Mucosa of gallbladder (tissue), 1 donor: ENCODE data around the gene GJB1. TPM values are rescaled to one million over a fixed set of nuclear protein-coding genes. Genes with fewer than 3 reads are reported as not detected.
"Not testable (repeated sequence)": the region's sequence is repeated elsewhere in the genome, so short reads cannot be mapped to it uniquely, and the experiment has no call there.

Experiments used
- DNase-seq: peaks from one replicate; pipeline ENCODE4 v3.0.0-alpha.2; 2020; ENCODE audit warnings: low spot score
- total RNA-seq: library from RNA; stranded (reverse); gene quantifications from one replicate; pipeline ENCODE4 v1.2.1, GENCODE V29; 2021
- donor health status: DM: no; HTN: no; CAD: no.

Gene GJB1
- 228 TPM for total RNA-seq

DNA sequence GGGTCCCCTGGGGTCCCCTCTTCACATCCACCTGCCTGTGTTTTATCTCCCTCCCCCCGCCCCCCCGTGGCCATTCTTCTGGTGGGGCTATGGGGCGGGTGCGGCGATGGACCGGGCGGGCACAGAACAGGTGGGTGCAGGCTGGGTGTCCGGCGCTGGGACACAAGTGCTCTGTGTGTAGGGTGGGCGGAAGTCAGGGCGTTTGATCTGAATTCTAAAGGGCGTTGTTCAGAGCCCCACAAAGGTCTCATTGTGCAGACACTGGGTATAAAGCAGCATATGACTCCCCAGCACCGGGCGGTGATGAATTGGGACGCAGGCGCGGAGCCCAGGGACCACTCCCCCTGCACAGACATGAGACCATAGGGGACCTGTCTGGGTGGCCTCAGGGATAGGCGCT, at the start of gene GJB1:
Gene GJB1 (plus strand): TSS at position 296 of the 400 bp plus-strand sequence. CDS start 484 bp downstream, outside the sequence.
- no peak for DNase-seq

DNA sequence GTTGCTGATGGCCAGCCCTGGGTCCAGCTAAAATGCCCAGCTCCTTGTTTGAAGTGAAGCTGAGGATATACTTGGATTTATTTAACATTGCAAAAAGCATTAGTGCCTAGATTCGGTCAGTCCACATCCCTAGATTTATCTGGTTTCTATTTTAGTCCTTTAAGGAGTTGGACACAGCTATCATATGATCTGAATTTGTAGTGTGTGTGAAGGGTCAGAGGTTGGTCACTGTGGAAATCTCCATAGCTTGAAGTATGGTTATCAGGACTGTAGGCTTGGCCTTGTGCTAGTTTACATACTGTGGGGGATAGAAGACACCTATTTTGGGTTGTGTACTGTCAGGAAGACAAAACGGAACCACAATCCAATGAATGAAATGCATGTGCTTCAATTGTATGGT, 49.6 kb upstream of the GJB1 start:
- no peak for DNase-seq

DNA sequence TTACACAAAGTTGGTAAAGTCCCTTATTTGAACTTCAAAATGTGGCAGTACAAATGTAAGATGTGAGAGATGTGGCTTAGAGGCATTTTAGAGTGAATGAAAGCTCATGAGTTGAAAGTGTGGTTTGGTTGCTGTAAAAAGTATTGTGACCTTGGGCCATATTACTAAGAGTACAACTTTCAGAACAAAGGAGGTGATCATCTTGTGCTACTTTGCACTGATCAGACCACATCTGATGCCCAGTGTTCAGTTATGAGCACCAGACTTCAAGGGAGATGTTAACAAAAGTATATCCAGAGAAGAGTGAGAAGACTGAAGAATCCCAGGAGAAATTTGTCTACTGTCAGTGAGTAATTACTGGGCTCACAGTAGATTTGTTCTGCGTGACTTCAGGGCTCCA, 48.2 kb upstream of the GJB1 start:
- DNase-seq = no peak

DNA sequence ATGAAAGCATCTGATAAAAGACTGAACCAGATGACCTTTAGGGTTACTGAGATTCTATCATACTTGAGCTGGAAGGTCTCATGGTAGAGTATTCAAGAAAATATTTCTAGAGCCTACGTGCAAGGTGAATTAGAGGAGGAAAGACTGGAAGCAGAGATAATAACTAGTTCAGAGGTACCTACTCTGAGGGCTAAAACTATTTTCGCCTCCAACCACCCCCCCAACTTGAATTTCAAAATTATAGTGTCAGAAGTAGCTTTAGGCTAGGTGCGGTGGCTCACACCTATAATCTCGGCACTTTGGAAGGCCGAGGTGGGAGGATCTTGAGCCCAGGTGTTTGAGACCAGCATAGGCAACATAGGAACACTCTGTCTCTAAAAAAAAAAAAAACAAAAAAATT, 47.5 kb upstream of the GJB1 start:
- DNase-seq = no peak

DNA sequence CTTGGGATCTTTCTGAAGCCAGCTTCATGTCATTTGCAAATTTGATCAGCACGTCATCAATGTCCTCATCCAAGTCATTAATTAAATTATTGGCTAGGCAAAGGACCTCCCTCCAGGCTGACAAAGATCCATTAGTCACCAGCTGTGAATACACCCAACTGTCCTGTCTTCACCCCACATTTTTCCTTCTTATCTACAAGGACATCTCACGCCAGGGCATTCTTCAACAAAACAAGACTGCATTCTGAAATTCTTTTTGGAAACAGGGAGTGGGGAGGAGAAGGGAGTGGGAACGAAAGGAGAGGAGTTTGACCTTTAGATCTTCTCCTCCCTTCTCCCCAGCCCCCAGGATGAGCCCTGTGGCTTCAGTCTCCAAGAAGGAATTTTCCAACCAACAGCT, 45.7 kb upstream of the GJB1 start:
- no peak for DNase-seq

DNA sequence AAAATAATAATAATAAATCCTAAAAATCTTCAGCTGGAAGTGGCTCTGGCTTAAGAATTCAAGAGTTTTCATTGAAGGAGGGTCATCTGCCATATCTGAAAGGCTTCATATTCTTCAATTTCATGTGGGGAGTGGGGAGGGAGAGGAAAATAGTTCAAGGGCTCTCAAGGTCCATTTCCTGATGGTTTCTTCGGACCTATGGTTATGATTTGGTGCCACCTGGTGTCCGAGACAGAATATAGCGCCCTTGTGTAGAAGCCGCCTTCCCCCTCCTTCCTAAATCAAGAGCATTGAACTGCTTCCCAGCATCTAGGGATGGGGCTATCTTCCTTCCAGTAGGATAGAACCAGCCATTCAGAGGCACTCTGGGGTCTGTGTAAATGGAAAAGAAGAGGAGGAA, 44.1 kb upstream of the GJB1 start:
- DNase-seq = peak; percentile 63

DNA sequence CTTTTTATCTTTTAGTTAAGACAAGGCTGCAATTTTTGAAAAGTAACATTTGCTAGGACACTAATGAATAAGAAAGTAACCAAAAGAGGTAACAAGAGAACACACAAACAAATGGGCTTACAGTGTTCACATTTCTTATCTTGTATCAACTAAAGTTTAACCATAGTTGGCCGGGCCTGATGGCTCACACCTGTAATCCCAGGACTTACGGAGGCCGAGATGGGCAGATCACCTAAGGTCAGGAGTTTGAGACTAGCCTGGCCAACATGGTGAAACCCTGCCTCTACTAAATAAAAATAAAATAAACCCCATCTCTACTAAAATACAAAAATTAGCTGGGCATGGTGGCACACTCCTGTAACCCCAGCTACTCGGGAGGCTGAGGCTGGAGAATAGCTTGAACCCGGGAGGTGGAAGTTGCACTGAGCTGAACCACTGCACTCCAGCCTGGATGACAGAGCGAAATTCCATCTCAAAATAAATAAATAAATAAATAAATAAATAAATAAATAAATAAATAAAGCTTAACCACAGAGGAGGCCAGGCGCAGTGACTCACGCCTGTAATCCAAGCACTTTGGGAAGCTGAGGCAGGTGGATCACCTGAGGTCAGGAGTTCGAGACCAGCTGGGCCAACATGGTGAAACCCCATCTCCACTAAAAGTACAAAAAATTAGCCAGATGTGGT, 42.3 kb upstream of the GJB1 start:
- DNase-seq = not testable (repeated sequence)

DNA sequence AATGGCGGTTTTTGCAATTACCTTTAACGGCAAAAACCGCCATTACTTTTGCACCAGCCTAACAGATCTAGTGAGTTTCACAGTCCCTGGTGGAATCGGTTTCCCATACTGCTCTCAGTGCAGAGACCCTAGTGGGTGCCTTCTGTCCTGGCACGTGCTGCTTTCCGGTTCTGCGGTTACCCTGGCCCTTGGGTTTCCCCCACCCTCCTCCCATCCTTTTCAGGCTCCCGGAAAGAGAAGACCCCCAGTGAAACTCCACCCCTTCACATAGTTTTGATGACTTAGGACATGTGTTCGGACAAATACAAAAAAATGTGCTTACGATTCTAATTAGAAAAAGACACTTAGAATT, 41.5 kb upstream of the GJB1 start:
- DNase-seq = no peak

DNA sequence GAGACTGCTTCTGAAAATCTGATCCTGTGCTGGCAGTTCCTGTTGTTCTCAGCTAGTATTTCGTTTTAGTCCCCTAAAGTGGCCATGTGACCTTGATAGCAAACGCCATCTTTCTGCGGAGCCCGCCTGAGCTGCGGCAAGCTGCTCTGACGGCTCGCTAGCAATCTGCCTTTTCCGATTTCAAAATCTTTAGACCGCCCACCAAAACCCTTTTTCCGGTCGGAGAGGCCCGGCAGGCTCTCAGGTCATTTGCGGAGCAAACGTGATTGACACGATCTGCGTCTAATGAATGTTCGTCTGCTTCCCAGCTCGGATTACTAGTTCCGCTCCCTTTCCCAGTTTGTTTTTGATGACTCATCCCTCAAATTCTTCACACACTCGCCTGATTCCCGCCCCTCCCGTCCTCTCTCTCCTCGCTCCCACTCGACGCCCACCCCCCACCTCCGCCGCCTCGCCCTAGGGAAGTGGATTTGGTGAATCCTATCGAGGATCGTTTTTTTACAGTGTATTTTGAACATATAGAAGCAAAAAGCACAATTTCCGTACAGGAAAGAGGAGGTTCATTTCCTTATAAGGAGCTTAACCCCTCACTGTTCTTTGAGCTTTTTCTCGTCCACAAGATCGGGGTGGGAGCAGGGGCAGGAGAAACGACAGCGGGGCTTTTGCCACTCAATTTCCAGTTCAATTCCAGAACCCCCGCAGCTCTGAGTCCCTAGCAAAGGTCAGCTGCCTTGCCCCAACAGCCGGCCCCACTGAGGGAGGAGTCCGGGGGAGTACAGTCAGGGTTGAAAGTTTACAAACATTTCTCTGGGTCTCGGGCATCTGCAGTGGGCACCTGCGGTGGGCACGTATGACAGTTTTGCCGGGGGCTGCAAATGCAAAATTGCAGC, 40.9 kb upstream of the GJB1 start:
- DNase-seq = peak; percentile 90

DNA sequence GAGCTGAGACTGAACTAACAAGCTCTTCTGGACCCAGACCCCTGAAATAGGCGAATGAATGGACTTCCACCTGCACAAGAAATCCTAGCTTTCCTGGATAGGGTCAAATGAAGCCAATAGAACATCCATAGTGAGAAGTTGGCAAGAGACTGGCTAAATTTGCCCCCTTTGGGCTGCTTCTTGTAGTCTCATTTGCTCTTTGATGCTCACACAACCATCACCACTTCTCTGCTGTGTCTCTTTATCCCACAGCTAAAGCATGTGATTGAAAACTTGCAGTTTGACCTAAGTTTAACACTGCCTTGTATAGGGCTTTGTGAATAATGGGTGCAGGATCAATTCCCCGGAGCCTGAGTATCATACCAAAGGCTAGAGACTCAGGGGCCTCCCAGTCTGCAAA, 40.2 kb upstream of the GJB1 start:
- no peak for DNase-seq

DNA sequence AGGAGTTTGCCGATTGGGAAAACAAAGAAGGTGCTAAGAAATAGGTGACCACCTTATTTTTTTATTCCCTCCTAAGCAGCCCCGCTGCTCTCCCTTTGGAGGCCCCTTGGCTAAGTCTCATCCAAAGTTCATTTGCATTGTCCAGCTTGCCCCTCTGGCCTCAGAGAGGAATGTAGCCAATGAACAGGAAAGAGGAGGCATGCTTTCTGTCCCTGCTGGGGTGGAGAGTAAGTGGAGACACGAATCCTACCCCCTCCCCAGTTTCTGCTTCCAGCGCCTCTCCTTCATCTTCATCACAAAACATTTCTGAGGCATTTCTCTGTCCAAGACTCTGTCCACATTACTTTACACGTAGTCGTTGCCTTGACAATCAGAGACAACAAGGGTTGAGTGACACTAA, 39.7 kb upstream of the GJB1 start:
- DNase-seq = no peak

DNA sequence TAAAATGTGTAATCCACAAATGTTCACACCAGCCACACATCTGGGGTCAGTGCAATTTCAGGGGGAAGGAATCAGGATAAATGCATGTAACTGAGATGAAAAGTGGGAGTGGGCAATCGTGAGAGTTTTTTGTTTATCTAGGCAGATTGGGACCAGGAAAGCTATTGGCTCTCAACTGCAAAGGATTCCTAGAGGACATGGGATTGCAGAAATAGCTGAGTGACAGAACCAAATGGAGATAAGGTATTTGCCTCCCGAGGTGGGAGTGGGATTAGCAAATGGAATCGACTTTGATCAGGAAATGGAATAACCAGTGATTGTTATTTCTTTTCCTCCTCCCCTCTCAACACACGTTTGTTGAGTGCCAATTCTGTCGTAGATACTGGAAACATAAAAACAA, 38.9 kb upstream of the GJB1 start:
- DNase-seq = no peak

DNA sequence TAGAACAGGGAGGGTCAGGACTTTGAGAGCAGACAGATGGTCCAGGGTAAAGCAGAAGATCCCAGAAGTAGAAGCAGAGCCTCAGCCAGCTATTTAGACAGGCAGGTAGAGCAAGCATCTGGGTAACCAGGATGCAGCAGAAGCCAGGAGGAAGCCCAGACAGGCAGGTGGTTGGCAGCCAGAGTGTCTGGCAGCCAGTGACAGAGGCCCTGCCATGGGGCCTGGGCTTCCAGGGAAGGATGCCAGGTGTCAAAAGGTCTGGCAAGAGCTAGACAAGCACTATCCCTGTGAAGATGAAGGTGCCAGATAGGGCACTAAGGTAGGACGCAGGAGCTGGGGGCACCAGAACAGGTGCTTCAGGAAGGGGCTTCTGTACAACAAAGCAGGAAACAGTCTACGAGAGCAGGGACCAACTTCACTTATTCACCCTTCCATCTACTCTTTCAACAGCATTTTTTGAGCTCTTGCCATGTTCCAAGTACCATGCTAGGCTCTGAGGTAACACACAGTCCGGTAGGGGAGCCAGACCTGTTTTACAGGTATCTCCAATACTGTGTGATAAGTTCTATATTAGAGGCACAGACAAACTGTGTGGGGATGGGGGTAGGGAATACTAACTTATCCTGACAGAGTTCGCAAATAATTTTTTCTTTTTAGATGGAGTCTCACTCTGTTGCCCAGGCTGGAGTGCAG, 38.1 kb upstream of the GJB1 start:
- DNase-seq = peak; percentile 21

DNA sequence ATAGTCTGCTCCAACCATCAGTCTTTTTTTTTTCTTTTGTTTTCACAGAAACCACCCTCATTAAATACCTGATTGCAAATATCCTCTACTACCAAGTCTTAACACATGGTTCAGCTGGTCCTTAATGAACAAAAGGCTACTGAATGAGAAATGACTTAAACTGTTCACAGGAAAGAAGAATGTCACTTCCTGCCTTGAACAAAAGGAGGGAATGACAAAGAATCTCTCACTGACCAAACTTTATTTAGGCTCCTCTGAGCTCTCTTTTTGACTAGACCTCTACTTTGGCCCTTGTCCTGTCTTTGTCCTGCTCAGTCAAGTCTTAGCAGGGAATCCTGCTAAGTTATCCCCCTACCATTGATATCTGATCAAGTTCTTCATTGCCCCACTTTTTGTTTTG, 31.8 kb upstream of the GJB1 start:
- DNase-seq = no peak

DNA sequence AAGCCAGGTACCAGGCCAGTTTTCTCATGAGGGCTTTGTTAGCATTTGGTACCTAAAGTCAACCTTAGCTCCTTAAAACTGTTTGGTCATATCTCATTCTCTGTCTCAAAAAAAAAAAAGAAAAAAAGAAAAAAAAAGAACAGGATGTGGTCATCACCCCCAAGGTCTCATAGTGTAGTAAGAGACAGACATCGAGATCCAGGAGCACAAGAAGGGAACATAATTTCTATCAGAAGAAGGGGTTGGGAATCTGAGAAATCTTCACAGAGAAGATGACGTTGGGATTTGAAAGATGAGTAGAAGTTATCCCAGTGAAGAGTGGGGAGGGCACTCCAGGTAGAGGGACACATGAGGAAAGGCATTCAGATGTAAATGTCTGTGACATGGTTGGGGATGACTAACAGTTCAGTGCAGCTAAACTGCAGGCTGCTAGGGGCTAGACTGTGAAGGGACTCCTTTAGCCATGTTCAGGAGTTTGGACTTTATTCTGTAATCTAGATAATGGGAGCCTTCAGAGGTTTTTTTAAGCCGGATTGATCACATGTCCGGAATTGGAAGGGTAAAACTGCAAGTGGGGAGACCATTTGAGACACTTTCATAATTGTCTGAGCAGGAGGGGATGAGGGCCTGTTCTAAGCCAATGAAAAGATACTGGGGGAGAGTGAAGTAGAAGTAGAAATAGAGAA, 26.9 kb upstream of the GJB1 start:
- DNase-seq = no peak

DNA sequence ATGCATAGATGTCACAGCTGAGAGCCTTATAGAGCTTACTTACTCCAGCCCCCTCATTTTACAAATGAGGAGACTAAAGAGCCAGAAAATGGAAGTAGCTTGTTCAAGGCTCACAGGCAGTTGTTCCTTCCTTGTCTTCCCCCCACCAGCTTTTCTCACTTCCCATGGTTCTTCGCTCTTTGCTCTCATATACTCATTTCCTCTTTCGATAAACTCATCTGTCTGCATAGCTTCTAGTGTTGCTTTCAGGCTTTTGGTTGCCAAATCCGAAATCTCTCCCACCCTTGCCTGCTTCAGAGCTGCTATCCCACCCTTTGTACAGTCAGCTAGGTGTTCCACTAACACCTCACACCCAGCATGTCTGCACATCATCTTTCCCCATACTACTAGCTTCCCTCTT, 25.0 kb upstream of the GJB1 start:
- DNase-seq = no peak

DNA sequence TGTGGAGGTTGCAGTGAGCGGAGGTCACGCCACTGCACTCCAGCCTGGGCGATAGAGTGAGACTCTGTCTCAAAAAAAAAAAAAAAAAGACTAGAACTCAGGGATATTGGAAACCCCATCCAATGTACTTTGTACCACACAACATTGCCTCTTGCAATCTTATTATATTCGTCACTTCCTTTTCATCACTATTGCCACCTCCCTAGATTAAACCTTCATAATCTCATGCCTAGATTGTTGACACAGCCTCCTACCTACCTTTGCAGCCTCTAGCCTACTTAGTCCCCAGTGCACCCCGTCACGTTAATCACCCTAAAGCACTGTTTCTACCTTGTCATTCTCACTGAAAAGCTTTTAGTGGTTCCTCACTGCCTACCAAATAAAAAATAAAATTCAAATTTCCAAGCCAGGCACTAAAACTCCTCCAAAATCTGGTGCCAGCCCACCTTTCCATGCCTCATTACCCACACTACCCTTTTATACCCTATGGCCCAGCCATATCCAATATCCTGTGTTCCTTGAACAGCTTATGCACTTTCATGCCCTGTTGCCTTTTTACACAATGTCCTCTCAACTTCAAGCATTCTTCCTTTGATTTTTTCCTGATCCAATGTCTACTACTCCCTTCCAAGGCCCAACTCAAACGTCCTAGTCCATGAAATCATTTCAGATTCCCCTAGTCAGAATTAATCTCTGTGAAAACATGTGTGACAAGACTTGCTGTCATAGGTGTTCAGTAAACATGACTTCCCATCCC, 23.6 kb upstream of the GJB1 start:
- DNase-seq = no peak

DNA sequence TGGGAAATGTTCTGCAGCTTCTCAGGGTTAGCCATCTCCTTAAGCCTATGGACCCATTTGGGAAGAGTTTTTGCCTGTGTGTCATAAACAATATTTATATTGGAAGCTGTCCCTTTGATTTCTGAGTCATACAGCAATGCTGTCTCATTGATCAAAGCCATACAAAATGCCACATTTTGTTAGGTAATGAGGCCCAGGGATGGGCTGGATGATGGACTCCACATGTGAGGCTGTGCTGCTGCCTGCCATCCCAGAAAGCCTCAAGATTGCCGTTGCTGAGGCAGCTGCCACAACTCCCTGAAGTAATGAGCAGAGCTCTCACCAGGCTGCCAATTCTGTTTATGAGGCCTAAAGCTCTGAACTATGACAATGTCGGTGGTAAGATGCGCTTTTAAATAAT, 12.2 kb upstream of the GJB1 start:
- no peak for DNase-seq

DNA sequence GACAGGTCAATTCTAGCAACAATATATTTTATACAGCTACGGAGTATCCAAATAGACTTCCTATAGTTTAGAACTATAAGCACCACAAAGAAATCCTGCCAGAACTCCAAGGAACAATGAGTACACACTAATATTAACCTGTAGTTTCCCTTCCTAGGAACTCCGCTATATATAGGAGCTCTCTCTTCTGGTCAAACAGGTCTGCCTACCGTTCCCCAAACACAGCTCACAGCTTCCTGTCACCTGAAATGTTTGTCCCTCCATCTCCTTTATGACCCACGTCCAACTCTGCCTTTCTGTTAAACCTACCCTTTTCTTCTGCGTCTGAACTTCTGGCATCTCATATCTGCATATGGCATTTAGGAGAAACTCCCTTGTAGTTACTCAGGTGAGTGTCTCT, 10.5 kb upstream of the GJB1 start:
- no peak for DNase-seq

DNA sequence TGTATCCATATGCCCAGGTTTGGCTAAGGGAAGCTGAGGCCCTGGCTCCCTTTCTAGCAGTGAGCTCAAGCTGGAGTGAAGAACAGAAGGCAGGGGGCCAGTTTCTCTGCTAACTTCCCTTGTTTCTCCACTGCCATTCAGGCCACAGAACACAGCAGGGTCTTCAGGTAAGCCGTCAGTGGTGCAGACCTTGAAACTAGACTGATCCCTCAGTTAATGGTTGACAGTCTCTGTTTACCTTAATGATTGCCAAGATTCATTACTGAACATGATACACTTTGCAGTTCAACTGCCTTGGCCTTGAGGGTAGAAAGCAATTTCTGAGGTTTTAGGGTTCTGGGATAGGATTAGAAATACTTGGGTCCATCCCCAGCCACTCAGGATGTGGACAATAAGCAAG, 8.9 kb upstream of the GJB1 start:
- no peak for DNase-seq

DNA sequence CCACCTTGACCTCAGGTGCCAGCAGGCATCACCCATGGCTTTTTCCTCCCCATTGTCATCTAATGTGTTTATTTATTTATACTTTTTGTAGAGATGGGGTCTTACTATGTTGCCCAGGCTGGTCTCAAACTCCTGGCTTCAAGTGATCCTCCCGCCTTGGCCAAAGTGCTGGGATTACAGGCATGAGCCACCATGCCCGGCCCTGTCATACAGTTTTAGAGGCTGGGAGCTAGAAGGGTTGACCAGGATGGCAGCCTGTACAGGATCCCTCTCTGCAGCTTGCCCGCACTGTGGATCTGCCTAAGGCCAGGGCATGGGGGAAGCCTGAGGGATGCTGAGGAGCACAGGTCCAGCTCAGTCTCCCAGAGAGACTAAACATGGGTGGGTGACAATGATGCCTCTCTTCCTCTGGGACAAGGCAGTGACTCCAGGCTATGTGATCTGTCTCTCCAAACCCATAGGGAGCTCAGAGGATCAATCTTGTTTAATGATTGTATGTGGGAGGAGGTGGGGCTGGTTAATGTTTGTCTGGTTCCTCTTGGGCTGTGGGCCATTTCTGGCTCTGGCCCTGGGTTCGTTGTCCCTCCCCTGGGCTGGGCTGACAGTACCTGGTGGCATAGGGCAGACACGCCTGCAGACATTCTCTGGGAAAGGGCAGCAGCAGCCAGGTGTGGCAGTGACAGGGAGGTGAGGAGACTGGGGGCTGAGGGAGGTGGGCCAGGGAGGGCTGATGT, 8.3 kb upstream of the GJB1 start:
- DNase-seq = peak; percentile 81
